GM21528 (cell line): ENCODE data around the gene PPFIA2.
"Not testable (repeated sequence)": the region's sequence is repeated elsewhere in the genome, so short reads cannot be mapped to it uniquely, and the experiment has no call there.

ENCODE experiments used
- ATAC-seq: cut with Tn5 transposase; IDR thresholded peaks from one replicate; pipeline ENCODE4 v1.9.1; 2021; ENCODE audit warnings: mild to moderate bottlenecking, moderate library complexity; ENCODE audit not compliant: unreplicated experiment, low FRiP score

The PPFIA2 gene

GRCh38 chr12:81679614-81680013, 79.5 kb downstream of the PPFIA2 start:
- ATAC-seq = no peak

GRCh38 chr12:81670759-81671158, 88.4 kb downstream of the PPFIA2 start:
- ATAC-seq = no peak

GRCh38 chr12:81668475-81668874, 90.7 kb downstream of the PPFIA2 start:
- no peak for ATAC-seq

GRCh38 chr12:81659310-81659709, 99.8 kb downstream of the PPFIA2 start:
- ATAC-seq = not testable (repeated sequence)

DNA sequence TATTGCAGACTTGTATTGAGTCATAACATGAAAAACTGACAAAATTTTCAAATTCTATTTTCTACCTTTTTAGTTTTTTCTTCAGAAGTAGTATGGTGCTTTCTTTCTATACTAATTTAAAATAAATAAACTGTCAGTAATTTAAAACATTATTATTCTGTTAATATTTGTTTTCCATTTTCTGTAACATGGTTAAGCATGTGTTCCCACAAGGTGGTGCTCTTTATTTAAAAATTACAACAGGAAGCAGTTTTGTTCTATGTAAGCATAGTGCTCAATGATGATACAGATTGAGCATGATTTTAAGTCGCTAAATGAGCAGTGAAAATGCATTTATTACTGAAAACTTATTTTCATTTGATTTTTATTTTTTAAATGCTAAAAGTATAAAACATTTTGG, 114.6 kb downstream of the PPFIA2 start:
- no peak for ATAC-seq

DNA sequence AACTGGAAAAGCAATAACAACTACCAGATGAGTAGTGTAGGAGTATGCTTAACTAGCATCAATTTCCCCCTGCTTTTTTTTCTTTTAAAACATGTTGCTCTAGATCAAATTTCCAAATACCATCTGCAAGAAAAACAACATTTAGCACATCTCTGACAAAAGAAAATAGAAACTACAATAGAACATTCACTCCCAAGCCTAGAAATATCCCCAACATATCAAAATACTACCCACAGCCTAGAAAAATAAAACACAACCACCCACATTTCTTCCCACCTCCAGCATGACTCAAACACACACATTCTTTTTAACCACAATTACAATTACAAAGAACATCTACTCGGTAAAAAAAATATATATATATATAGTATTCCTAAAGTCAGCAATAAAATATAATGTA, 120.0 kb downstream of the PPFIA2 start:
- no peak for ATAC-seq

- no peak for ATAC-seq
These were observed 126.0 kb downstream of the PPFIA2 start for GRCh38 chr12:81633127-81633526.

DNA sequence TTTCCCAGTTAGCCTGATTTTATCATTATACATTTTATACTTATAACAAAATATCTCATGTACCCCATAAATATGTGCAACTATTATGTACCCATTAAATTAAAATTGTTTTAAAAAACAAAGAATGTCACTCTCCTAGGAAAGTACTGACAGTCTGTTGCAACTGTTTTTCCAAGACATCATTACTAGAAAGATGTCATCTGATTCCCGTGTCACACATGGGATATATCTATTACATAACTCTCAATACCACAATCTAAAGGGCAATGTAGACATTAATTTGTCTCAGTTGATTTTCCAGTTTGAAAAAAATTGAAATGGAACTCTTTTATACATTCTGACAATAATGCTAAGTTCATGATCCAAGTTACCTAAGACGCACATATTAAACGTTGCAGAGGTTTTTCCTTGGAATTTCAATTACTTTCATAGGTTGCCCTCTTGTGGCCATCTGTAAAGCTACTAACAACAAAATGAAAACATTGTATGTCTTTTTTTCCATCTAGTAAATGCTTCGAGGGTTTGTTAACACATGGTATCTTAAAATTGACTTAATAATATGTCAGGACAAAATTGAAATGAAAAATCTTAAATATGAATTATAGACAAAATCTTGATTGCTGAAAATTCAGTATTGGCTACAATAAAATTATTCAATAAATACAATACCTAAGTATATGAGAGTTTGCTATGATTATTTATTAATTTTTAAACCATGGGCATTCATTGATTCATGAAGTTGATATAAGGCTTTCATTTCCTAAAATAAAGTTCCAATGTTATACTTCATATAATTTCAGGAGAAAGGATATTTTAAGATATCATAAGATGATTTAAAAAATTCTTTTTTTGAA, 131.6 kb downstream of the PPFIA2 start:
- ATAC-seq = no peak

- no peak for ATAC-seq
These were observed 132.7 kb downstream of the PPFIA2 start for GRCh38 chr12:81626406-81626805.

DNA sequence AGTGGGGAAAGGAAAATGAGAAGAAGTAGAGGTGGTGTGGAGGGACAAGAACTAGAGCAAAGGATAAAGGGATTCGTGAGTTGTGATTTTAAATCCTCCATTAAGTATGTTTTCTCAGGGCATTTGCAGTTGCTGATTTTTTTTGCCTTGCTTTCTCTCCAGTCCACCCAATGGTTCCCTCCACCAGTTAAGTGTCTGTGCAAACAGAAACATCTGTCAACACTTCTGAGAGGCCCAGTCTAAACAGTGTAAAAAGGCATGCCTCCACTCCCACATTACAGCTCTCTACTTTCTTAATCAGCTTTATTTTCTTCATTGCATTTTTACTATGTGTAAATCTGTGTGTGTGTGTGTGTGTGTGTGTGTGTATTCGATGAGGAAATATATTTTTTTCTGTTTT, 141.2 kb downstream of the PPFIA2 start:
- ATAC-seq = no peak

GRCh38 chr12:81615026-81615588, 144.0 kb downstream of the PPFIA2 start:
- ATAC-seq = no peak

- ATAC-seq = no peak
These were observed 147.9 kb downstream of the PPFIA2 start for GRCh38 chr12:81610955-81611889.

DNA sequence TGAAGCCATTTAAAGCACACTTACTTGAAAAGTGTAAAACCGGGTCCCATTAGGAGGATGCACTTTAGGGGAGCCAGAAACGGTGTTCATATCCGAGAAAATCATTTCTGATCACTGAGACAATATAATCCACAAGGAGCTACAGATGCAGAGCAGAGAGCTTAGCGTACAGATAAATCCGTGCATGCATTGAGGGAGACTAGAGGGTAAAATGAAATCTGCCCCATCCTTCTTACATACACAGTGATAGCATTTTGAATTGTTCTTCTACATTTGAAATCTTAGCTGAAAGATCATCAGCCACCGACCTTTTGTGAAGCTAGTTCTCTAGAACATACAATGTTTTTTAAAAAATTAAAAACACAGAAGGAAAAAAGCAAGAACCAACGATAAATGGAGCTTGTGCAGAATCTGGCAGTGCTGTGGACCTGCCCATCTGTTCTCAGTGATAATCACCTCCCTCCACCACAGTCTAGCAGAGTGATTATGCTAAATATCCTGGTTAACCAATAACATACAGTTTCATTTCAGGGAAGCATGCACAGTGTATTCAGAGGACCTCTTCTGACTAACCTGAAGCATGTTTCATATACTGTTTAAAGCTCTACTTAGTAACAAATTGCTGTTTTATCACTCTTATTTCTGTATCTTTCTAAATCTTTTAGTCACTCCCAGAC, 161.1 kb downstream of the PPFIA2 start:
- ATAC-seq = no peak

DNA sequence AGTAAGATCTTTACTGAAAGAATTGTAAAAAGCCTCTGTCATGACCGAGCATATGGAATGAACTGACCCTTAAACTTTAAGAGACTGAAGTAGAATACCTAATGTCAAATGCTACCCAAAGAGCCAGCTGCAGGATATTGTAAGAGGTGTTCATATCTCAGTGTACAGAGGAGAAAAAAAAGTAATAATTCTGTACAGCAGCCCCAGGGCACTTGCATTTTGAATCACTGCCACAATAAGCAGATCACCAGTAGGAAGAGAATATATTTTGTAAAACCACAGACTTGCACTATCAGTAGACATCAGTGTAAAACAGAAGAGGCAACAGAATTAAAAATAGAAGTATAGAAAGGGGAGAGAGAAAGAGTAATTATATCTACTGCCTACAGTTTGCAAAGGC, 162.6 kb downstream of the PPFIA2 start:
- no peak for ATAC-seq

DNA sequence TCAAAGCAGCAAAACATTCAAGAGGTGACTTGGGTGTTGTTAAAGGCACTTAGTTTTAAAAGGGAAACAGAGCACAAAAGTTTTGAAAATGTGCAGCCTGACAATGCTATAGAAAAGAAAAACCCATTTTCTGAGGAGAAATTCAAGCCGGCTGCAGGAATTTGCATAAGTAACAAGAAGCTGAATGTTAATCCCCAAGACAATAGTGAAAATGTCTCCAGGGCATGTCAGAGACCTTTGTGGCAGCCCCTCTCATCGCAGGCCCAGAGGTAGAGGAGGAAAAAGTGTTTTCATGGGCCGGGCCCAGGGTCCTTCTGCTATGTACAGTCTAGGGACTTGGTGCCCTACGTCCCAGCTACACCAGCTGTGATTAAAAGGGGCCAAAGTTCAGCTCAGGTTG, 167.9 kb downstream of the PPFIA2 start:
- ATAC-seq = no peak

DNA sequence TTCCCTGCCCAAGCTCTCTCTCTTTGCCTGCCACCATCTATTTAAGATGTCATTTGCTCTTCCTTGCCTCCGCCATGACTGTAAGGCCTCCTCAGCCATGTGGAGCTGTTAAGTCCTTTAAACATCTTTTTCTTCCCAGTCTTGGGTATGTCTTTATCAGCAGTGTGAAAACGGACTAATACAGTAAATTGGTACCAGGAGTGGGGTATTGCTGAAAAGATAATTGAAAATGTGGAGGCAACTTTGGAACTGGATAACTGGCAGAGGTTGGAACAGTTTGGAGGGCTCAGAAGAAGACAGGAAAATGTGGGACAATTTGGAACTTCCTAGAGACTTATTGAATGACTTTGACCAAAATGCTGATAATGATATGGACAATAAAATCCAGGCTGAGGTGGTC, 168.4 kb downstream of the PPFIA2 start:
- not testable (repeated sequence) for ATAC-seq

GRCh38 chr12:81588235-81589008, 170.7 kb downstream of the PPFIA2 start:
- ATAC-seq = no peak

DNA sequence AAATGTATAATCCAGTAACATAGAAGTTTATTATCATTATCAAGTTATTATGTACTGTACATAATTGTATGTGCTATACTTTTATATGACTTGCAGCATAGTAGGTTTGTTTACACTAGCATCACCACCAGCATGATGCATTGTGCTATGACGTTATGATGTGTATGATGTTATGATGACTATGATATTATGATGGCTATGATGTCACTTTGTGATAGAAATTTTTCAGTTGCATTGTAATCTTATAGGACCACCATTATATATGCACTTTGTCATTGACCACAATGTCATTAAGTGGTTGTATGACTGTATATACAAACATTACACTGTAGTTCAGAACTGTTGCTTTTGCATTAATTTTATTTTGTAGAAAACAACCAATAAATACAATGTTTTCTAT, 173.4 kb downstream of the PPFIA2 start:
- ATAC-seq = no peak

DNA sequence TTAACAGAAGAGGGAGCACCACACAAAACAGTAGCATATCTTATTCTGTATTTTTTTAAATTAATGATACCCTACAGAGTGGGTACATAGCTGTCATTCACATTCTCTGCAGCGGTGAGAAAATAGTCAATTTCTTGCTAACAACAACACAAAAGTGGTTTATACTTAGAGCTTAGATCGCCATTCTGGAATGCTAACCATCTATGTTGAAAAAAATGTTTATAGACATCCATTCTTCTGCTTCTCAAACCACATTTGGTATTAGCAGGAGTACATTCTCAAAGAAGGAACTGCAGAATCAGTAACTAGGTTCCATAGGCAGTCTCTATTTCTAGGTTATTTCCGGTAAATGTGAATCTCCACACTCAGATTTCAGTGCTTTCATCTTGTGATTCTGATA, 185.9 kb downstream of the PPFIA2 start:
- no peak for ATAC-seq

- ATAC-seq = no peak
These were observed 186.7 kb downstream of the PPFIA2 start for GRCh38 chr12:81572411-81572810.
